Measurements from ENCODE around the gene NATD1. TPM values are rescaled to one million over a fixed set of nuclear protein-coding genes. Genes with fewer than 3 reads are reported as not detected.

Gene NATD1
- total and polyA plus RNA-seq, 9 of the 15 experiments (the other 6 are each of a cell fraction or from before 2014, with no cell fraction given): 0.24 to 5.4 (median 1.6) TPM

- Histone ChIP-seq H4K20me1 (replicated peaks; ENCODE audit: control insufficient read depth, insufficient read depth, low read length) (no peaks in the 10 kb centered on the region), H3K27ac (ENCODE audit: extremely low read depth, low read depth, low read length) (no peak overlapping the region), H3K9ac (ENCODE audit: insufficient read depth in 1 of 2, low read depth in 2 of 2, low read length in 2 of 2) (no peak overlapping the region), H3K79me2 (ENCODE audit: control insufficient read depth, insufficient read depth, low read length) (peaks cover 62% of the 10 kb centered on the region), H3K9me1 (ENCODE audit: control insufficient read depth, insufficient read depth, low read length) (no peaks in the 10 kb centered on the region), H3K4me1 (replicated peaks in 1 of 2; ENCODE audit: control insufficient read depth in 2 of 2, insufficient read depth in 2 of 2, low read length in 2 of 2) (peaks cover 17 to 21% of the 10 kb centered on the region in 2 experiments; a peak in 3 of 5 replicates), H3K4me3 (no peak overlapping the region), H3K9me3 (replicated peaks; ENCODE audit: control insufficient read depth, insufficient read depth, low read depth, low read length) (0 out of 2 replicates have a peak, but pooled peaks cover 1% of the 10 kb centered on the region), H3K4me2 (ENCODE audit: insufficient read depth, low read length) (no peak overlapping the region), H3K36me3 (ENCODE audit: control insufficient read depth, insufficient read depth, low read length) (peaks cover 38% of the 10 kb centered on the region), H2AFZ (ENCODE audit: low read depth, low read length) (no peak overlapping the region), H3K27me3 (ENCODE audit: control insufficient read depth in 2 of 2, insufficient read depth in 2 of 2, low read length in 2 of 2) (no peaks in the 10 kb centered on the region)
- FAIRE-seq: no peak
- ChIA-PET CTCF (ENCODE audit: low intra/inter-chr PET ratio) (no interaction called here), POLR2A (interaction anchor here (0.6 kb wide), 1 partner anchor 80 kb away, joined by 4 read pairs; no protein-coding TSS in a partner anchor)
- ATAC-seq: no peak
- intact Hi-C loops (cut with micrococcal nuclease) (loop anchor here (5.0 kb wide), 1 partner anchor 90 kb away; the partner anchor contains the start of gene DHRS7B), in situ Hi-C loops (cut with MboI) (no loop called here)
- BruUV-seq (replicated peaks): no TSS peak
- no peak for DNase-seq (ENCODE audit: extremely low read depth in 1 of 4, low spot score in 3 of 4)
- 83% methylated on average over 1 of the region's 1 CpG for WGBS (ENCODE audit: insufficient coverage, low coverage, missing lambda C conversion rate)
- no peak for TF ChIP-seq MGA (IDR thresholded peaks at IDR 0.05)
- TF ChIP-seq PBX2 (CRISPR knock-in tag; IDR thresholded peaks at IDR 0.05; ENCODE audit: low read depth): no peak
- no peak for TF ChIP-seq PBX2 (tag; conservative IDR thresholded peaks at IDR 0.05; ENCODE audit: low read depth)
- TF ChIP-seq SIRT6 (IDR thresholded peaks at IDR 0.05; ENCODE audit: low read depth, low read length): no peak
- no peak for TF ChIP-seq RBM22 (IDR thresholded peaks at IDR 0.05; ENCODE audit: low read depth, low read length, poor library complexity, severe bottlenecking)
These were observed 35.9 kb downstream of the NATD1 start for GRCh38 chr17:21217346-21217745.

All from K562 (cell line).